ENCODE data around the gene FAM83E. TPM values are rescaled to one million over a fixed set of nuclear protein-coding genes. Genes with fewer than 3 reads are reported as not detected.

Gene FAM83E
- total RNA-seq, 4 donors from 2014 or later = 0.32 to 0.69 (median 0.37) TPM

DNA sequence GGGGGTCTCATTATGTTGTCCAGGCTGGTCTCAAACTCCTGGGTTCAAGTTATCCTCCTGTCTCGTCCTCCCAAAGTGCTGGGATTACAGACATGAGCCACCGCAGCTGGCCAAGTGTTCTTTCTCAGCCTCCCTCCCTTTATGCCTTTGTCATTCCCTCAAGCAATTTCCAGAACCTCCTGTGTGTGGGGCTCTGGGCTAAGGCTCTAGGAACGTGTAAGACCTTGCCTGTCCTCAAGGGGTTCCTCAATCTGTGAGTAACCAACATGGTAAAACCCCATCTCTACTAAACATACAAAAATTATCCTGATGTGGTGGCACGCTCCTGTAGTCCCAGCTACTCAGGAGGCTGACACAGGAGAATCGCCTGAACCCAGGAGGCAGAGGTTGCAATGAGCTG, 23.9 kb downstream of the FAM83E start:
- no peak overlapping the region for H3K27ac ChIP-seq (replicated peaks in 1 of 4)
- H3K4me3 ChIP-seq = no peak overlapping the region
- no peak for DNase-seq (ENCODE audit: extremely low spot score)
- H3K36me3 ChIP-seq = no peaks in the 10 kb centered on the region
- H3K4me1 ChIP-seq = peaks cover 0 to 11% (median 11%) of the 10 kb centered on the region in 4 donors
- whole genome bisulfite sequencing = 76% methylated on average over 5 of the region's 5 CpGs
- TF ChIP-seq POLR2AphosphoS5 (IDR thresholded peaks at IDR 0.05) (no peak), POLR2A (IDR thresholded peaks at IDR 0.05; ENCODE audit: low read depth) (no peak), EP300 (IDR thresholded peaks at IDR 0.05) (no peak)
- TF ChIP-seq, protein P1, sequence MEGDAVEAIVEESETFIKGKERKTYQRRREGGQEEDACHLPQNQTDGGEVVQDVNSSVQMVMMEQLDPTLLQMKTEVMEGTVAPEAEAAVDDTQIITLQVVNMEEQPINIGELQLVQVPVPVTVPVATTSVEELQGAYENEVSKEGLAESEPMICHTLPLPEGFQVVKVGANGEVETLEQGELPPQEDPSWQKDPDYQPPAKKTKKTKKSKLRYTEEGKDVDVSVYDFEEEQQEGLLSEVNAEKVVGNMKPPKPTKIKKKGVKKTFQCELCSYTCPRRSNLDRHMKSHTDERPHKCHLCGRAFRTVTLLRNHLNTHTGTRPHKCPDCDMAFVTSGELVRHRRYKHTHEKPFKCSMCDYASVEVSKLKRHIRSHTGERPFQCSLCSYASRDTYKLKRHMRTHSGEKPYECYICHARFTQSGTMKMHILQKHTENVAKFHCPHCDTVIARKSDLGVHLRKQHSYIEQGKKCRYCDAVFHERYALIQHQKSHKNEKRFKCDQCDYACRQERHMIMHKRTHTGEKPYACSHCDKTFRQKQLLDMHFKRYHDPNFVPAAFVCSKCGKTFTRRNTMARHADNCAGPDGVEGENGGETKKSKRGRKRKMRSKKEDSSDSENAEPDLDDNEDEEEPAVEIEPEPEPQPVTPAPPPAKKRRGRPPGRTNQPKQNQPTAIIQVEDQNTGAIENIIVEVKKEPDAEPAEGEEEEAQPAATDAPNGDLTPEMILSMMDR (IDR thresholded peaks at IDR 0.05) = no peak
- H3K9me3 ChIP-seq = no peaks in the 10 kb centered on the region
- intact Hi-C loops (cut with DNase I) = no loop called here
- H3K27me3 ChIP-seq = no peaks in the 10 kb centered on the region

DNA sequence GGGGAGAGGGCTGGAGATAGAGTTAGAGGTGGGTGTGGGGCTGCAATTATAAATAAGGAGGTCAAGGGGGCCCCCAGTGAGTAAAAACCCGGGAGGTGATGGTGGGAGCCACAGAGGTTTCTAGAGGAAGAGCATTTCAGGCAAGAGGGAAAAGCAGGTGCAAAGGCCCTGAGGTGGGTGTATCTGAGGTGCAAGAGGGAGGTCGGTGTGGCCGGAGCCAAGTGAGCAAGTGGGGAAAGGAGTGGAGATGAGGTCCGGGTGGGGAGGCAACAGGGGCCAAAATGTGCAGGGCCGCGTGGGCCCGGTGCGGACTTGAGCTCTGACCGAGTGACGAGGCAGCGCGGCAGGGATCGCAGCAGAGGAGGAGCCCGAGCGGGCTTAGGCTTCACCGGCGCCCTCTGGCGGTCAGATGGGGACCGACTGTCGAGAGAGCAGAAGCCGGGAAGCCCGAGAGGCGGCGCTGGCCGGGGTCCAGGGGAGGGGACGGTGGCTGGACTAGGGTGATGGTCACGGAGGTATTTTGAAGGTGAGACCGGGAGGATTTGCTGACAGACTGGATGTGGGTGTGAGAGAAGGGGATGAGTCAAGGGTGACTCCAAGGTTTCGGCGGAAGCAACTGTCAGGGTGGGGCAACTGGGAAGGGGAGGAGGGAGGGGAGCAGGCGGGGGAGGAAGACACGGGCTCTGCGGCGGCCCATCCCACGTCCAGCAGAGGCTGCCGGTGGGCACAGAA, 26.0 kb downstream of the FAM83E start:
- no peaks in the 10 kb centered on the region for H3K36me3 ChIP-seq
- peak; percentile 96 for DNase-seq (ENCODE audit: extremely low spot score)
- intact Hi-C loops (cut with DNase I) = no loop called here
- TF ChIP-seq EP300 (IDR thresholded peaks at IDR 0.05) (no peak), POLR2AphosphoS5 (IDR thresholded peaks at IDR 0.05) (peak; percentile 50 to 61), POLR2A (IDR thresholded peaks at IDR 0.05; ENCODE audit: low read depth) (no peak)
- TF ChIP-seq, protein P1 (IDR thresholded peaks at IDR 0.05) = peak in 2 of 3 experiments; percentile 91
- H3K27ac ChIP-seq (replicated peaks in 1 of 4) = peak overlapping the region in 3 of 4 donors; percentile 30 to 53 (median 42)
- WGBS = 5% methylated on average over 34 of the region's 36 CpGs
- peak overlapping the region; percentile 46 to 63 (median 52) for H3K4me3 ChIP-seq
- H3K9me3 ChIP-seq = no peaks in the 10 kb centered on the region
- H3K4me1 ChIP-seq = peaks cover 3 to 18% (median 16%) of the 10 kb centered on the region in 4 donors
- no peaks in the 10 kb centered on the region for H3K27me3 ChIP-seq

DNA sequence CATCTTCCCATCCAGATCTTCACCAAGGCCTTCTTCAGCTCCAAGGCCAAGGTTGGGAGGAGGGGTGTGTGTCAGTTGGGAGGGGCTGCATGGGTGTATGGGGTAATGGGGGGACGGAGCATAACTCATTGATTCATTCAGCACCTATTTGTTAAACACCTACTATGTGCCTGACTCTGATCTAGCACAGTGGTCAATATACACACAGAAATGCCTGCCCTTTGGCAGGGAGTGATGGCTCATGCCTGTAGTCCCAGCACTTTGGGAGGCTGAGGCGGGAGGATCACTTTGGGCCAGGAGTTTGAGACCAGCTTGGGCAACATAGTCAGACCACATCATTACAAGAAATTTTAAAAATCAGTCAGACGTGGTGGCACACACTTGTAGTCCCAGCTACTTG, 27.5 kb downstream of the FAM83E start:
- no peak for DNase-seq (ENCODE audit: extremely low spot score)
- Histone ChIP-seq H3K36me3 (no peaks in the 10 kb centered on the region), H3K4me1 (peaks cover 6 to 19% (median 19%) of the 10 kb centered on the region in 4 donors), H3K4me3 (no peak overlapping the region), H3K27ac (replicated peaks in 1 of 4) (no peak overlapping the region), H3K9me3 (no peaks in the 10 kb centered on the region), H3K27me3 (no peaks in the 10 kb centered on the region)
- TF ChIP-seq, protein P1 (IDR thresholded peaks at IDR 0.05) = no peak
- no peak for TF ChIP-seq EP300 (IDR thresholded peaks at IDR 0.05)
- TF ChIP-seq POLR2AphosphoS5 (IDR thresholded peaks at IDR 0.05) = no peak
- TF ChIP-seq POLR2A (IDR thresholded peaks at IDR 0.05; ENCODE audit: low read depth) = no peak
- 90% methylated on average over 3 of the region's 3 CpGs for WGBS
- intact Hi-C loops (cut with DNase I) = no loop called here

DNA sequence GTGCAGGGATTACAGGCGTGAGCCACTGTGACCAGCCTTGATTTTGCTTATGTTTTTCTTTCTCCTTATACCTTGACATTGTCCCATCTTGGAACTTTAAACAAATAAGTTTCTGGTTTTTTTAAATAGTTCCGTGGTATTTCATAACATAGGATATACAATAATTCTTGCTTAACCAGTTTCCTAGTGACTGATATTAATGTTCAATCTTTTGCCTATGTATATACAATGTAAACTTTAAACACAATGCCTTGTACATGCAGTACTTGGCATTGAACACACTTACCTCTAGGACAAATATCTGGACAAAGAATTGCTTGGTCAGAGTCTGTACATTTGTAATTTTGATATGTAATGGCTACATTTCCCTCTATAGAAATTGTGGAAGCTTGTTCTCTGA, 32.7 kb downstream of the FAM83E start:
- Histone ChIP-seq H3K4me1 (peaks cover 6 to 8% (median 8%) of the 10 kb centered on the region in 4 donors), H3K9me3 (no peaks in the 10 kb centered on the region), H3K36me3 (no peaks in the 10 kb centered on the region), H3K4me3 (no peak overlapping the region), H3K27me3 (no peaks in the 10 kb centered on the region), H3K27ac (replicated peaks in 1 of 4) (no peak overlapping the region)
- no peak for DNase-seq (ENCODE audit: extremely low spot score)
- TF ChIP-seq POLR2AphosphoS5 (IDR thresholded peaks at IDR 0.05) (no peak), POLR2A (IDR thresholded peaks at IDR 0.05; ENCODE audit: low read depth) (no peak), EP300 (IDR thresholded peaks at IDR 0.05) (no peak)
- TF ChIP-seq, protein P1 (IDR thresholded peaks at IDR 0.05) = no peak
- intact Hi-C loops (cut with DNase I) = loop anchor here (5.0 kb wide), 1 partner anchor 75 kb away; no protein-coding TSS in a partner anchor
- 76% methylated on average over 2 of the region's 2 CpGs for WGBS
